GM23248 (cell line): ENCODE data around the gene PPIG.

Experiments
- EZH2 ChIP-seq: fragments of 200-600 bp; sonication (generic); IDR thresholded peaks from 2 replicates; pipeline ENCODE4 v1.6.1; 2018; ENCODE audit warnings: antibody characterized with exemption, mild to moderate bottlenecking; ENCODE audit not compliant: insufficient read depth, poor library complexity, severe bottlenecking
- EZH2phosphoT487 ChIP-seq: fragments of 200-600 bp; sonication (generic); IDR thresholded peaks from 2 replicates; pipeline ENCODE4 v1.6.1; 2018; ENCODE audit warnings: antibody characterized with exemption, moderate library complexity, mild to moderate bottlenecking, low read depth; ENCODE audit not compliant: insufficient read depth

DNA sequence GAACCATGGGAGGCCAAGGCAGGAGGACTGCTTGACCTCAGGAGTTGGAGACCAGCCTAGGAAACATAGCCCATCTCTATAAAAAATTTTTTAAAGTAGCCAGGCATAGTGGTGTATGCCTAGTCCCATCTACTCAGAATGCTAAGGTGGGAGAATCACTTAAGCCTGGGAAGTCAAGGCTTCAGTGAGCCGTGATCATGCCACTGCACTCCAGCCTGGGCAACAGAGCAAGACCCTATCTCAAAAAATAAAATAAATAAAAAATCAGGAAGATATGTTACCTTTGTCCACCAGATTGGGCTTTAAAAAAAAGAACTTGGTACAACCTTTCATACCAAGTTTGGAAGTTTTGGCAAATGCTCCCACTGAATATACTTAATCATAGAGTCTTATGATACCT, 74.7 kb downstream of the PPIG start:
- TF ChIP-seq EZH2, result no peak
- TF ChIP-seq EZH2phosphoT487, result no peak
